T-helper 22 cell (primary cell): ENCODE data around the gene FAM118A.

ENCODE experiments used
- DNase-seq: peaks from one replicate; pipeline ENCODE4 v3.0.0-alpha.2; 2020; ENCODE audit warnings: low read depth

FAM118A gene

DNA sequence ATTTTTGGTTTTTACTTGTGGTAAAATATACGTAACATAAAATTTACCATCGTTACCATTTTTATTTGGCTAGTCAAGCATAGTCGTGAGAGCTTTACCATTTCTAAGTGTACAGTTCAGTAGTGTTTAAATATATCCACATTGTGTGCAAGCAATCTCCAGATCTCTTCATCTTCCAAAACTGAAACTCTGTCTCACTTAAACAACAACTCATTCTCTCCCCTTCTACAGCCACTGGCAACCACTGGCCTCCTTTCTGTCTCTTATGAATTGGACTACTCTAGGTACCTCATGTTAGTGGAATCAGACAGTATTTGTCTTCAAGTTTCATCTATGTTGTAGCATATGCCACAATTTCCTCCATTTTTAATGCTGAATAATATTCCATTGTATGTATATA is 66.3 kb downstream of the FAM118A start:
- no peak for DNase-seq

DNA sequence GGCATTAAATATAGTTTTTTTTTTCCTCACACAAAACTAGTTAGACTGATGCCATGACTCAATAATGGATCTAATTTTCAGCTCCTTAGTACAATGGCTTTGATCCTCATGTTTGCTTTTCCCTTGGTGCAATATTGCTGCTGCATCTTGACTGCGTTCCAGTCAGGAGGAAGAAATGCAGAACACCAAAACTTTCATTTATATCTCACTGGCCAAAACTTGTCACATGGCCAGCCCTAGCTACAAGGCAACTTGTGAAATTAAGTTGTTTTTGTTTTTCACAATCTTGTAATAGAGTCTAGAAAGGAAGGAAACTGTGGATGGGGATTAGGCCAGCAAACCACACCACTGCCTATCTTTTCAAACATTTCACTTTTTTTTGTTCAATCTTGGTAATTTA is 67.0 kb downstream of the FAM118A start:
- DNase-seq: no peak

DNA sequence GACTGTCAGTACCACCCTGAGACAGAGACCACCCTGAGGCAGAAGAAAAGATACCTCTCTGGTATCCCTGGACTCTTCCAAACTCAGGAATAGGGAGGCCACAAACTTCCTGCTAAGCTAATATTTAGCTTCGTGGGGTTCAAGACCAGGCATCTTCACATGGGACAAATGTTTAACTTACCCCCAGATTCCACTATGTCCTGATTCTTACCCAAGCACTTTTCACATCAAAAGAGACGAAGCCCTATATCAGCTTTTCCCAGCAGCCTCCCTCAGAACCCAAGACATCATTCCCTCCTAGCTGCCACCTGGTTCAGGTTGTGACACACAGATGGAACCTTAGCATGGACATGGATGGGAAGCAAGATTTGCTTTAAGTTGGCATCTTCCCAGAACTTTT is 71.6 kb downstream of the FAM118A start:
- DNase-seq: no peak

DNA sequence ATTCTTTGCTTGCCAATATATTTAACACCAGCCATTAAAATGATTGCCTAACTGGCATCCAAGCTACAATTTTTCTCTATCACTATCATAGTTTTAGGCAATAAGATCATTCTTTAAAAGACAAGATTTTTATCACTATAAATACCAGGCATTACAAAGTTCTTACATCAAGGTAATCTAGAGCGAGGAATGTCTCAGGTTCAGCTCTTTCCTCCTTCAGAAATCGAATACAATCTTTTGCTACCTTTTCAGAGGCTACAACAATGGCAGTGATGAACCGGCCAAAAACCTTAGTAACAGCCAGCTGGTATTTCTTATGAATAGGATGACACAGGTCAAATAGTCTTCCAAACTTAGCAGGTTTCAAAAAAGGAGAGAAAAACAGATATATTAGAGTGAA is 79.8 kb downstream of the FAM118A start:
- no peak for DNase-seq
